Measurements from ENCODE around the gene ENOX1.

The ENOX1 gene

DNA sequence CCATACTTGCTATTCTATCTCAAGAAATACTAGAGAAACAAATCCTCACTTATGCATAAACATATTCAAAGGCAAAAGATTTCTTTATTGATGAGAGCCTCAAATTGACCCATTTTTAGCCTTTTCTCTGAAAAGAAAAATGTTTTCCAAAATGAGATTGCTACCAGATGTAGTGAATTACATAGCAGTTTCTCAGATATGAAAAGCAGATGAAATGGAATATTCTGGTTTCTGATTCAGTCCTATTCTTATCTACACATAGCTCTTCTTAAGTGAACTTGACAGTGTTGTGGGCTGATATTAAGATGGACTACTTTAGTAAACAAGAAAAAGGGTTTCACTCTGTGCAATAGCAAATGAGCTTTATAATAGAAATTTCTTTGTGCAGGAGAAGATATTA, 579.9 kb downstream of the ENOX1 start:
- no peak for DNase-seq (ENCODE audit: low spot score)
- TF ChIP-seq, protein P1, sequence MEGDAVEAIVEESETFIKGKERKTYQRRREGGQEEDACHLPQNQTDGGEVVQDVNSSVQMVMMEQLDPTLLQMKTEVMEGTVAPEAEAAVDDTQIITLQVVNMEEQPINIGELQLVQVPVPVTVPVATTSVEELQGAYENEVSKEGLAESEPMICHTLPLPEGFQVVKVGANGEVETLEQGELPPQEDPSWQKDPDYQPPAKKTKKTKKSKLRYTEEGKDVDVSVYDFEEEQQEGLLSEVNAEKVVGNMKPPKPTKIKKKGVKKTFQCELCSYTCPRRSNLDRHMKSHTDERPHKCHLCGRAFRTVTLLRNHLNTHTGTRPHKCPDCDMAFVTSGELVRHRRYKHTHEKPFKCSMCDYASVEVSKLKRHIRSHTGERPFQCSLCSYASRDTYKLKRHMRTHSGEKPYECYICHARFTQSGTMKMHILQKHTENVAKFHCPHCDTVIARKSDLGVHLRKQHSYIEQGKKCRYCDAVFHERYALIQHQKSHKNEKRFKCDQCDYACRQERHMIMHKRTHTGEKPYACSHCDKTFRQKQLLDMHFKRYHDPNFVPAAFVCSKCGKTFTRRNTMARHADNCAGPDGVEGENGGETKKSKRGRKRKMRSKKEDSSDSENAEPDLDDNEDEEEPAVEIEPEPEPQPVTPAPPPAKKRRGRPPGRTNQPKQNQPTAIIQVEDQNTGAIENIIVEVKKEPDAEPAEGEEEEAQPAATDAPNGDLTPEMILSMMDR (IDR thresholded peaks at IDR 0.05; ENCODE audit: extremely low read depth, insufficient read depth, missing control alignments) = no peak
- in situ Hi-C loops (cut with MboI; ENCODE audit: low pct_unique_long_range_greater_than_20kb, low sequenced_read_pairs, unreplicated experiment) = no loop called here

DNA sequence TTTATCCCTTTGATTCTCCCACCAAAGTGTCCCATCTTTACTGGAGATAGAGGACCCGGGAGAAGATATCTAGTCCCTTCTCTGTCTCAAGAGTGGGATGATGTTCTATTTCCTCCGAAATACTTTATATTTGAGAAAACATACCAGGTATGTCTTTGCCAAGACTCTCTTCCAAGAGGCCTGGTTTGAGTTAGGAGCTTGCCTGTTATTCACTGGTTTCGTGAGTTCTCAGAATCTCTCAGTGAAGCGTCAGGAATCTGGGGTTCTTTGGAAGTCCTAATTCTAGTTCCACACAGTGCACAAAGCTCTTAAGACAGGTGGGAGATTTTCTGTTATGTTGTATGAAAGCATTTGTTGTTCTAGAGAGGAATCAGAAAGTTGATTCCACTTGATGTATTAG, 581.4 kb downstream of the ENOX1 start:
- TF ChIP-seq, protein P1 (IDR thresholded peaks at IDR 0.05; ENCODE audit: extremely low read depth, insufficient read depth, missing control alignments) = no peak
- in situ Hi-C loops (cut with MboI; ENCODE audit: low pct_unique_long_range_greater_than_20kb, low sequenced_read_pairs, unreplicated experiment) = no loop called here
- DNase-seq (ENCODE audit: low spot score) = no peak

DNA sequence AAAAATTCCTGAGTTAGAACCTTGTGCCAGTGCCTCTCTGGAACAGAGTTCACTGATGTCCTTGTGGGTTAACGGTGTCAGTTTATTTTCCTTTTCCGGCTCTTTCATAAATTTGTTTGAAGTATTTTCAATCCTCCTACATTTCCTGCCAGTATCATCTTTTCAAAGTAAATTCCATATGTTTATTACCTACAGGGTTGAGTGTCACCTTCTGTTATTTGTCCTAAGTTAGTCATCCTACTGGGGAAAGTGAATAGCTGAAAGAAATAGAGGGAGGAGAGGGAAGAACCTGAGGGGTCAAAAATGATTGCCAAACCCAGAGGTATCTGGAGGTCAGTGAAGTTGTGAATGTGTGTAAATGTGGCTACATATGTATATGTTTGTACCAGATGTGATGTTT, 582.2 kb downstream of the ENOX1 start:
- TF ChIP-seq, protein P1 (IDR thresholded peaks at IDR 0.05; ENCODE audit: extremely low read depth, insufficient read depth, missing control alignments) = no peak
- in situ Hi-C loops (cut with MboI; ENCODE audit: low pct_unique_long_range_greater_than_20kb, low sequenced_read_pairs, unreplicated experiment) = no loop called here
- DNase-seq (ENCODE audit: low spot score) = no peak

DNA sequence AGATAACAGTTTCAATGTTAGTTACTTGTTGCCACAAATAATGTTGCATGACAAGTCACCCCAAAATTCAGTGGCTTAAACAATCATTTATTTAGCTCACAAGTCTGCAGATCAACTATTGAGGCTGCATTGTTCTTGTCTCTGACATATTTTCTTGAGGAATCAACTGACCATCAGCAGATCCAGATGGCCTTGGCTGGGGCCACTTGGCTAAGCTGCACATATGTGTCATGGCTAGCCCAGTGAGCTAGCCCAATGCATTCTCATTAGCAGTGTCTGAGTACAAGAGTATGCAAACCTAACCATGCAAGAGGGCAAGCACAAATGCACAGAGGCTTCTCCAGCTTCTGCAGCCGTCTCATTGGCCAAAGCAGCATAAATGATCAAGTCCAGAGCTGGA, 583.0 kb downstream of the ENOX1 start:
- in situ Hi-C loops (cut with MboI; ENCODE audit: low pct_unique_long_range_greater_than_20kb, low sequenced_read_pairs, unreplicated experiment) = no loop called here
- TF ChIP-seq, protein P1 (IDR thresholded peaks at IDR 0.05; ENCODE audit: extremely low read depth, insufficient read depth, missing control alignments) = no peak
- DNase-seq (ENCODE audit: low spot score) = no peak

DNA sequence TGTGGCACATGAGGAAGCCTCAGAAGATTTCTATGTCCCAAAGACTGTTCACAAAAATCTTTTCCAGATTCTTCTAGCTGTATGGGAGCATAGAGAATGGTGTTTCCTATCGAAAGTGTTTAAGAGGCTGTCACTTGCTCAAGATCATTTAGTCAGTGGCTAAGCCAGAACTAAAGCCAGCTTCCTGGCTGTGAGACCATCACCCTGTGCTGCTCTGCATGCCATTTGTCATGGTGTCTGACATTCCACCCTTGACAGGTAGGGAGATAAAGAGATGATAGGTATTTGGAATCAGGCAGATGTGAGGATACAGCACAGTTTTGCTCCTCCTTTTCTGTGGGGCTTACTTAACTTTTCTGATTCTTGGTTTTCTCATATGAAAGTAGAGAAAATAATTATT, 586.0 kb downstream of the ENOX1 start:
- TF ChIP-seq, protein P1 (IDR thresholded peaks at IDR 0.05; ENCODE audit: extremely low read depth, insufficient read depth, missing control alignments) = no peak
- in situ Hi-C loops (cut with MboI; ENCODE audit: low pct_unique_long_range_greater_than_20kb, low sequenced_read_pairs, unreplicated experiment) = no loop called here
- DNase-seq (ENCODE audit: low spot score) = no peak

DNA sequence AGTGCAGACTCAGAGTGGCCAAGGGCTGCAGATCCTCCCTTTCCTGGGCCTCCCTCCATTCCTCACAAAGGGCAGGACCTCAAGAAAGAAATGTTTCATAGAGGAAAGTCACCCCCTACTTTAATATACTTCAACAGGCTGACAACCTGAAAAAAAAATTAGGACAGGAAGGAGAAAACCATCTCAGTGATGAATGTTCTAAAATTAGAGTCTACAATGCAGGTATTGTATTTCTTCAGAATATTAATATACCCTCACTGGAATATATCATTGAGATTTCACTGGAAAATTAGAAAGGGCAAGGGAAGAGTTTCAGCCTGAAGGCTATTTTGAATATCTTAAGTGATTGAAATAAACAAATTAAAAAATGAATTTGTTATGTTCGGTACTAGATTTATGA, 586.5 kb downstream of the ENOX1 start:
- no peak for DNase-seq (ENCODE audit: low spot score)
- TF ChIP-seq, protein P1 (IDR thresholded peaks at IDR 0.05; ENCODE audit: extremely low read depth, insufficient read depth, missing control alignments) = no peak
- in situ Hi-C loops (cut with MboI; ENCODE audit: low pct_unique_long_range_greater_than_20kb, low sequenced_read_pairs, unreplicated experiment) = no loop called here
